Nephron (organoid): ENCODE results near the gene AVP.

Experiments used
- H3K27ac Mint-ChIP-seq, 3 experiments: 2 replicates each; pipeline ENCODE4 v1.8.0; 2020; ENCODE audit warnings: mixed read lengths in 3 of 3, mild to moderate bottlenecking in 2 of 3, moderate library complexity in 1 of 3
- H3K27me3 Mint-ChIP-seq: 2 replicates; pipeline ENCODE4 v1.8.0; 2021; ENCODE audit warnings: low read depth, mild to moderate bottlenecking, moderate library complexity, mixed read lengths
- H3K36me3 Mint-ChIP-seq: 2 replicates; pipeline ENCODE4 v1.8.0; 2020; ENCODE audit warnings: low read depth, mixed read lengths
- H3K4me1 Mint-ChIP-seq: 2 replicates; pipeline ENCODE4 v1.8.0; 2020; ENCODE audit warnings: mixed read lengths
- H3K4me3 Mint-ChIP-seq, 3 experiments: 2 replicates each; pipeline ENCODE4 v1.8.0; 2020; ENCODE audit warnings: mild to moderate bottlenecking in 3 of 3, mixed read lengths in 3 of 3, moderate library complexity in 2 of 3
- H3K9me3 Mint-ChIP-seq: 2 replicates; pipeline ENCODE4 v1.8.0; 2020; ENCODE audit warnings: mixed read lengths
- CTCF ChIP-seq, 3 experiments: fragments of 200-600 bp; sonication (generic); IDR thresholded peaks; one replicate each; pipeline ENCODE4 v1.5.0; 2021; ENCODE audit warnings: antibody characterized with exemption in 3 of 3; ENCODE audit not compliant: unreplicated experiment in 3 of 3

Gene AVP

DNA sequence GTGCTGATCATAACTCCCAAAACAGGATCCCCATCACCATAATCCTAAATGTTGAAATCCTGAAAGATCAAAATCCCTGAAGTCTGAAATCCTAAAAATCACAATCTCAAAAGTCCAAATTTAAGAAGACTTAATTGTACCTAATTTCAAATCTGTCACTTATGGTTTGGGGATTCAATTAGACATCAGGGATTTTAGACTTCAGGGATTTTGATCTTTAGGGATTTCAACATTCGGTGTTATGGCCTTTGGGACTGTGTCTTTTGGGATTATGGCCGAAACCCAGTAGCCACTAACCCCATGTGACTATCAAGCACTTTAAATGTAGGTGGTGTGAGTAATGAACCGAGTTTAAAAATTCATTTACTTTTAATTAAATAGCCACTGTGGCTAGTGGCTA, 21.7 kb upstream of the AVP start:
- no peak overlapping the region for H3K27ac Mint-ChIP-seq
- no peaks in the 10 kb centered on the region for H3K9me3 Mint-ChIP-seq
- no peak overlapping the region for H3K4me3 Mint-ChIP-seq
- no peak for TF ChIP-seq CTCF (IDR thresholded peaks at IDR 0.05; ENCODE audit: unreplicated experiment in 3 of 3)
- peaks cover 3% of the 10 kb centered on the region for H3K36me3 Mint-ChIP-seq
- no peaks in the 10 kb centered on the region for H3K27me3 Mint-ChIP-seq
- H3K4me1 Mint-ChIP-seq = no peaks in the 10 kb centered on the region

DNA sequence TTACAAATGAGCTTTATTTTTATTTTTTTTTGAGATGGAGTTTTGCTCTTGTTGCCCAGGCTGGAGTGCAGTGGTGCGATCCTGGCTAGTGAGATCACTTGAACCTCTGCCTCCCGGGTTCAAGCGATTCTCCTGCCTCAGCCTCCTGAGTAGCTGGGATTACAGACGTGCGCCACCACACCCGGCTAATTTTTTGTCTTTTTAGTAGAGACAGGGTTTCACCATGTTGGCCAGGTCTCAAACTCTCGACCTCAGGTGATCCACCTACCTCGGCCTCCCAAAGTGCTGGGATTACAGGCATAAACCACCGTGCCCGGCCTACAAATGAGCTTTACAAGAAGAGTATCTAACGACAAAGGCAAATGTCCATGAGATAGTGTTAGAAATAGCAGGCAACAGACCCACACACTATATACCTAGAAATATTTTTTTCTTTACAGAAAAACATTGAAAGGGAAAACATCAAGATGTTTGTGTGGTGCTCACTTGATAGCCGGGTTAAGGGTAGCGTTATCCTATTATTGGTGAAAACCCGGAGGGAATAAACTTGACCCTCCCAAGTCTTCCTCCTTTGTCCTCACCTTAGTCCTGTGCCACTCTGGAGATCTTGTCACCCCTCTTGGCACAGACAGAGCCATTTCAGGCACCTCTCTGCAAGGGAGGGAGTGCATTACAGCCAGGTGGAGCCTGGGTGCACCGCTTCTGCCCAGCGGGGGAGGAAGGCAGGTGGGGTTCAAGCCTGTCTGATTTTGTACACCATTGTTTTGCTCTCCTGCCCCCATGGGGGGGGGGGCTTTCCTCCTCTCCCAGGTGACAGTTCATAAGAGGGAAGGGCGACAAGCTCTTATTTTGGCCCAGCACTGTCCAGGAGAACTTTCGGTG, 21.0 kb upstream of the AVP start:
- H3K4me1 Mint-ChIP-seq = no peaks in the 10 kb centered on the region
- no peaks in the 10 kb centered on the region for H3K36me3 Mint-ChIP-seq
- no peaks in the 10 kb centered on the region for H3K27me3 Mint-ChIP-seq
- no peak overlapping the region for H3K27ac Mint-ChIP-seq
- TF ChIP-seq CTCF (IDR thresholded peaks at IDR 0.05; ENCODE audit: unreplicated experiment in 3 of 3) = no peak
- no peaks in the 10 kb centered on the region for H3K9me3 Mint-ChIP-seq
- H3K4me3 Mint-ChIP-seq = no peak overlapping the region

DNA sequence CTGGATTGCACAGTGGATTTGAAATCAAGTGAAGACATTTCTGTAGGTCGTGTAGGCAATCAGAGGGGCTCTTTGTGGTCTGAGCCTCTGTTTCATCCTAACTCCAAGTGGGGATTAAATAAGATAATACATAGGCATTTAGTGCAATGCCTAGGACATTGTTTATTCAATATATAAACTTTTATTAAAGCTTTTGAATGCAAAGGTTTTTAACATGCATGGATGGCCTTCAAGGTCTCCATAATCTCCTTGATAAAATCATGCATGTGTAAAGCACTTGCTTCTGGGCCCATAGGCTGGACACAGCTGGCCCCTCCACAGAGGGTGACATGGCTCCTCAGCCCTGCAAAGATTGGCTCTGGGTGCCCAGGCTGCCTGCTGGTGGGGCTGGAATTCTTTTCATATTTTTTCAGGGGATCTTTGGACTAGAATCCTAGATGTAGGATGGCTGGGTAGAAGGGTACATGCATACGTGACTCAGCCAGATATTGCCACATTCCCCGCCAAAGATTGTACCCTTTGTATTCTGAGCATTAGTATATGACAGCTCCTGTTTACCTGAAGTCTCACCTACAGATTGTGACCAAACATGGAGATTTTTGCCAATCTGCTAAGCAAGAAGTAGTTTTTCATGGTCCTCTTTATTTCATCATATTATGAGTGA, 19.0 kb upstream of the AVP start:
- Mint-ChIP-seq H3K9me3 (no peaks in the 10 kb centered on the region), H3K36me3 (no peaks in the 10 kb centered on the region), H3K4me1 (no peaks in the 10 kb centered on the region), H3K27ac (no peak overlapping the region), H3K4me3 (no peak overlapping the region), H3K27me3 (no peaks in the 10 kb centered on the region)
- TF ChIP-seq CTCF (IDR thresholded peaks at IDR 0.05; ENCODE audit: unreplicated experiment in 3 of 3) = no peak

GRCh38 chr20:3102575-3103368, 18.2 kb upstream of the AVP start:
- H3K27ac Mint-ChIP-seq = no peak overlapping the region
- H3K4me3 Mint-ChIP-seq = no peak overlapping the region
- H3K27me3 Mint-ChIP-seq = no peaks in the 10 kb centered on the region
- H3K4me1 Mint-ChIP-seq = no peaks in the 10 kb centered on the region
- no peaks in the 10 kb centered on the region for H3K9me3 Mint-ChIP-seq
- no peak for TF ChIP-seq CTCF (IDR thresholded peaks at IDR 0.05; ENCODE audit: unreplicated experiment in 3 of 3)
- H3K36me3 Mint-ChIP-seq = no peaks in the 10 kb centered on the region

- Mint-ChIP-seq H3K27me3 (no peaks in the 10 kb centered on the region), H3K36me3 (no peaks in the 10 kb centered on the region), H3K9me3 (no peaks in the 10 kb centered on the region), H3K4me1 (no peaks in the 10 kb centered on the region), H3K4me3 (no peak overlapping the region), H3K27ac (no peak overlapping the region)
- TF ChIP-seq CTCF (IDR thresholded peaks at IDR 0.05; ENCODE audit: unreplicated experiment in 3 of 3) = no peak
Measured at GRCh38 chr20:3101737-3102574, 17.4 kb upstream of the AVP start.
